Right kidney (tissue), 1 donor: ENCODE measurements around the gene TMEM41B.
A peak's percentile ranks its signal among the peaks of the same experiment; 100 is the strongest.
"Not testable (repeated sequence)": the region's sequence is repeated elsewhere in the genome, so short reads cannot be mapped to it uniquely, and the experiment has no call there.

Experiments used
- DNase-seq: peaks from one replicate; pipeline ENCODE4 v3.0.0-alpha.2; 2016

Gene TMEM41B

GRCh38 chr11:9263840-9264315, 50.5 kb downstream of the TMEM41B start:
- no peak for DNase-seq

- DNase-seq = not testable (repeated sequence)
Measured at GRCh38 chr11:9260838-9261146, 53.6 kb downstream of the TMEM41B start.

- DNase-seq = no peak
Measured at GRCh38 chr11:9259981-9260837, 54.2 kb downstream of the TMEM41B start.

GRCh38 chr11:9258279-9258678, 56.1 kb downstream of the TMEM41B start:
- DNase-seq = not testable (repeated sequence)

- DNase-seq = no peak
Measured at GRCh38 chr11:9254416-9254815, 60.0 kb downstream of the TMEM41B start.

- no peak for DNase-seq
Measured at GRCh38 chr11:9253086-9253485, 61.3 kb downstream of the TMEM41B start.

- no peak for DNase-seq
Measured at GRCh38 chr11:9251311-9251710, 63.1 kb downstream of the TMEM41B start.

- DNase-seq = no peak
Measured at GRCh38 chr11:9250139-9250582, 64.2 kb downstream of the TMEM41B start.

GRCh38 chr11:9249252-9249651, 65.1 kb downstream of the TMEM41B start:
- DNase-seq = no peak

- DNase-seq = no peak
Measured at GRCh38 chr11:9247863-9248262, 66.5 kb downstream of the TMEM41B start.

GRCh38 chr11:9236242-9236641, 78.2 kb downstream of the TMEM41B start:
- not testable (repeated sequence) for DNase-seq

- DNase-seq = no peak
Measured at GRCh38 chr11:9232482-9232881, 81.9 kb downstream of the TMEM41B start.

- DNase-seq = peak; percentile 19
Measured at GRCh38 chr11:9231848-9232177, 82.6 kb downstream of the TMEM41B start.
